ENCODE results near the gene ARV1.
"Not testable (repeated sequence)": the region's sequence is repeated elsewhere in the genome, so short reads cannot be mapped to it uniquely, and the experiment has no call there.

Gene ARV1

GRCh38 chr1:231019711-231020110, 40.8 kb downstream of the ARV1 start:
- no peak for DNase-seq (ENCODE audit: low read depth, low spot score)

DNA sequence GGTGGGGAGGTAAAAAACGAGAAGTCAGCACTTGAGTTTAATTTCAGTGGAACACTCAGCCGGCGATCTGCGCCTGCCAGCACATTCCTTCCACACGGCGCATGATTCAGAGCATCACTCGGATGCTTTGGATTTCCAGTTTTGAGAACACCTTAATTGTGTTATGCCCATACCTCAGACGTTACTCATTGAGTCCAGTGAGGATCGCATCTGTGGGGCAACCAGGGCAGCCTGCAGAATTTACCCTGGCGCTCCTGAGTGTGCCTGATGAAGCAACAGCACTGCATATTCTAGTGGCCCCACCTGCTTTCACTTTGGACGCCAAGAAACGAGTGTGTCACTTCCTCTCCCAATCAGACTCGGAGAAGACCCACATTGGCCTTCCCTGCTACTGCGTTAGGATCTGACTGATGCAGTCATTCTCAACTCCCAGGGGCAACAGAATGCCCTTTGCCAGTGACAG, 41.3 kb downstream of the ARV1 start:
- DNase-seq (ENCODE audit: low read depth, low spot score) = no peak

DNA sequence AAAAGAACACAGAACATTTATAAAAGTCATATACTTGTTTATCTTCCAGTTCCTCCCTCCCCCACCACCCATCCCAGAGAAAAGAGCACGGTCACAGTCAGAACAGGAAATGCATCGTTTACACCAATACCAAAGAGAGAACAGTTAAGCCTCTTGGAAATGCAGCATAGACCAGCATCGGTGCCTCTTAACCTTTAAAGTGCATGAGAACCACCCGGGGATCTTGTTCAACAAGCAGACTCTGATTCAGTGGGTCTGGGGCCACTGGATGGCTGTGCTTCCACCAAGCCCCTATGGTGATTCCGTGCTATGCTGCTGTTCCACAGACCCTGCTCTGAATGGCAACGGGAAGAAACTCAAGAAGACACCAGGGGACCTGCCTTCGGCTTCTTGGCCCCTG, 41.9 kb downstream of the ARV1 start:
- DNase-seq (ENCODE audit: low read depth, low spot score) = no peak

GRCh38 chr1:231021540-231022031, 42.7 kb downstream of the ARV1 start:
- no peak for DNase-seq (ENCODE audit: low read depth, low spot score)

DNA sequence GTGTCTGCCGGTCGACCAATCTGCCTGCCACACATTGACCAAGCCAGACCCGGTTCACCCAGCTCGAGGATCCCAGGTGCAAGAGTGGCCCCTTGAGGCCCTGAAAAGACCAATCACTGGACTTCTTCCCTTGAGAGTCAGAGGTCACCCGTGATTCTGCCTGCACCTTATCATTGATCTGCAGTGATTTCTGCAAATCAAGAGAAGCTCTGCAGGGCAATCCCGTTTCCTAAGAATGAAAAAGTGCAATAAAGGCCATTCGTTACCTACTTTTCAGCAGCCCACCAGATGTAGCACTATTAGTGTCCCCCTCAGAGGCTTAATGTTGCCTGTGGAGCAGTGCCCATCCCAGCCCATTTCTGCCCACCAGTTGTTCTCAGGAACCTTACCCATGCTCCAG, 43.6 kb downstream of the ARV1 start:
- not testable (repeated sequence) for DNase-seq (ENCODE audit: low read depth, low spot score)

GRCh38 chr1:231023150-231023549, 44.3 kb downstream of the ARV1 start:
- DNase-seq (ENCODE audit: low read depth, low spot score) = no peak

DNA sequence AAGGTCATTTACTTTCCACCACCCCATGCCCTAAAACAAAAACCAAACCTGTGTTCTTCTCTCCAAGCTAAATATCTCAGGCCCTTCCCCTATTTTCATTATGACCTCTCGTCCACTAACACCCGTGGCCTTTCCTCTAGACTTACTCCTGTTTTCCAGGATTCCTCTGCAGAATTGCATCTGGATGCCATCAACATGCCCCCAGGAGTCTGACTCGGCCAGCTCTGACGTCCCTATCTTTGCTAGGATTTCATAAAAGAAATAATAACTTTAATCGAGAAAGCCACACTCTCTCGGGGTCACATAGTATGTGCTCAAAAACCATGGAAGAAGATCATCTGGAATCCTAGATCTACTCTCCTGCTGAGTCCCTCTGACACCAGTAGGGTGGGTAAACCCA, 47.7 kb downstream of the ARV1 start:
- no peak for DNase-seq (ENCODE audit: low read depth, low spot score)

DNA sequence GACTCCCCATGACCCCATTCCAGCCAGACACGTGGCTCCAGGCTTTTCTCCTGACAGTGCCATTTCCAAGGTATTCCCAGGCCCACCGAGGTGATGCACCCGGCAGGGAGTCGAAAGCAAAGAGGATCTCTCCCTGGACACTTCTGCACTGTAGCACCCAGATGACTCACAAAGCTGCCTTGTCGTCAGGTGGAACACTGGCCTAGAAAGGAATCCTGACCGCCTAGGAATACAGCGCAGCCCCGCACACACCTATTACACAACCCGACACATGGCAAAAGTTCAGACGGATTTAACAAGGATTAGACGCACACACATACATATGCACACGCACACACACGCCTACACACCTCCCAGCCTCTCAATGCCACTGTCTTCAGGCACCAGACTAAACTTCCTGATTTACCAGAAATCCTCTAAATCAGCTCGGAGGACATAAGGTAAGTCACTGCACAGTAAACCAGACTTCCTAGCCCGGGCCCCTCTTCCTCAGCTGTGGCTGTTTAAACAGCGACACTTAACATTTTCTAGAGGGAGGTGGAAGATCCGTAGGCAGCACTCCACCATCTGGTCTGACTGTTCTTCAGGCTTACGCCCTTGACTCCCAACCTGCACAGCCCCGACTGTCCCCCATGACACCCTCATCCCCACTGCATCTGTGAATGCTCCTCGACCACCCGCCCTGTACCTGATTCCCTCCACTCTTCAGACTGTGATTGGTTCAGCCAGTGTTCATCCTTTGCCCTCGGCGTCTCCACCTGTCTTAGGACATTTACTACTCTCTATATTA, 48.4 kb downstream of the ARV1 start:
- no peak for DNase-seq (ENCODE audit: low read depth, low spot score)

DNA sequence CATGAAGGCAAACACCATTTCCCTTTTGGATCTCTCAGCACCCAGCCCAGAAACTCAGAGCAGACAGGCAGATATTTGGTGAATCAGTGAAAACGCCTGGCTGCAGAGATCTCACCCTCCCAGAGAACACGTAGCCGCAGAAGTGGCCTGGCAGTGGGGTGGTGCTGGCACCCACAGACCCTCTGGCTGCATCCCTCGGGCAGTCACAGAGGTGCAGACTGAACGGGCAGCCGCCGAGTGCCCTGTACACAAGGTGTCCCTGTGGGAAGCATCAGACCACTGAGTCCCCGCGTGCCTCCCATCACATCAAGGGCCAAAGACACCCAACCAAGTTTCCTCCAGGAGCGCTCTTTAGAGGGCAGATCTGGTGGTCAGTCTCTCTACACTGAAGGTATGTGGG, 49.1 kb downstream of the ARV1 start:
- DNase-seq (ENCODE audit: low read depth, low spot score) = no peak

DNA sequence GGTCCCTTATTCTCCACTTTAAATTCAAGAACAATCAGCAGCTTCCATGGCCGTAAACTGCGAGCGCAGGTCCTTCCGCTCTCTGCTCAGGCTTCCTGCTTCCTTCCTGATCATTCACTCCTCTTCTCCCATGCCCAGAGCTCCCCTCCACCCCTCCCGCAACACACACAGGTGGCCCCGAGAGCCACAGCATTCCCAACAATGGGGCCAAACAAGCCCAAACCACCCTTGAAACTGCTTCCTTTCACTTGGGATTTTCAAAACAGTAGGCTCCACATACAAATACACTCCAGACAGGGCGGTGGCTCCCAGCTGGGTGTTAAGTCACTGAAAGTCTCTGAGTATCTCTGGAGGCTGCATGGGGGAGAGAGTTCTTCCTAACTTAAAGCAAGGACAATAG, 49.8 kb downstream of the ARV1 start:
- no peak for DNase-seq (ENCODE audit: low read depth, low spot score)

DNA sequence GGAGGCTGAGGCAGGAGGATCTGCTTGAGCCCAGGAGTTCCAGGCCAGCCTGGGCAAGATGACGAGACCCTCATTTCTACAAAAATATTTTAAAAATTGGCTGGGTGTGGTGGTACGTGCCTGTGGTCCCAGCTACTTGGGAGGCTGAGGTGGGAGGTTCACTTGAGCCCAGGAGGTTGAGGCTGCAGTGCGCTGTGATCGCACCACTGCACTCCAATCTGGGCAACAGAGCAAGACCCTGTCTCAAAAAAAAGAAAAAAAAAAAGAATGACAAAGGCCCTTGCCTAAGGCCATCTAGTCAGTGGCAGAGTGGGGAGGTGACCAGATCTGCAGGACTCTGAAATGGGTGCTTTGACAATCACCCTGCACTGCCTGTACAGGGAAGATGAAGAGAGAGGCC, 50.4 kb downstream of the ARV1 start:
- DNase-seq (ENCODE audit: low read depth, low spot score) = not testable (repeated sequence)

- DNase-seq (ENCODE audit: low read depth, low spot score) = no peak
These were observed 50.9 kb downstream of the ARV1 start for GRCh38 chr1:231029841-231030240.

- no peak for DNase-seq (ENCODE audit: low read depth, low spot score)
These were observed 54.1 kb downstream of the ARV1 start for GRCh38 chr1:231032963-231033362.

GRCh38 chr1:231035799-231036198, 56.9 kb downstream of the ARV1 start:
- no peak for DNase-seq (ENCODE audit: low read depth, low spot score)

DNA sequence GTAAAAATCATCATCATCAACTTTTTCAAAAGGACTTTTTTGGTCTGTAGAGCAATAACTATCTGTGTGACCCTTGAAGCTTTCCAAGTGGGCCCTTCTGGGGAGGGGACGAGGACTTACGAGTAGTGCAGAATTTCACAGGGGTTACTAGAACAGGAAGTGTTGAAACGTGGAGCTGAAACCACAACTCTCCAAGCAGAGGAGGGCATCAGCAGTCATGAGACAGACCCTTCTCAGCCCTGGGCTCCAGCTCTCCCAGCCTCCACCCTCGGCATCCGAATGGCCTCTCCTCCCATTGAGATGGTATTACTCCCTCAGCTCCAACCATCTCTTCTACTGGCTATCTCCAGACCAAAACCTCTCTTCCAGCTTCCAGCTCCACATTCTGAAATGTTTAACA, 57.5 kb downstream of the ARV1 start:
- no peak for DNase-seq (ENCODE audit: low read depth, low spot score)

- no peak for DNase-seq (ENCODE audit: low read depth, low spot score)
These were observed 59.0 kb downstream of the ARV1 start for GRCh38 chr1:231037585-231038517.

DNA sequence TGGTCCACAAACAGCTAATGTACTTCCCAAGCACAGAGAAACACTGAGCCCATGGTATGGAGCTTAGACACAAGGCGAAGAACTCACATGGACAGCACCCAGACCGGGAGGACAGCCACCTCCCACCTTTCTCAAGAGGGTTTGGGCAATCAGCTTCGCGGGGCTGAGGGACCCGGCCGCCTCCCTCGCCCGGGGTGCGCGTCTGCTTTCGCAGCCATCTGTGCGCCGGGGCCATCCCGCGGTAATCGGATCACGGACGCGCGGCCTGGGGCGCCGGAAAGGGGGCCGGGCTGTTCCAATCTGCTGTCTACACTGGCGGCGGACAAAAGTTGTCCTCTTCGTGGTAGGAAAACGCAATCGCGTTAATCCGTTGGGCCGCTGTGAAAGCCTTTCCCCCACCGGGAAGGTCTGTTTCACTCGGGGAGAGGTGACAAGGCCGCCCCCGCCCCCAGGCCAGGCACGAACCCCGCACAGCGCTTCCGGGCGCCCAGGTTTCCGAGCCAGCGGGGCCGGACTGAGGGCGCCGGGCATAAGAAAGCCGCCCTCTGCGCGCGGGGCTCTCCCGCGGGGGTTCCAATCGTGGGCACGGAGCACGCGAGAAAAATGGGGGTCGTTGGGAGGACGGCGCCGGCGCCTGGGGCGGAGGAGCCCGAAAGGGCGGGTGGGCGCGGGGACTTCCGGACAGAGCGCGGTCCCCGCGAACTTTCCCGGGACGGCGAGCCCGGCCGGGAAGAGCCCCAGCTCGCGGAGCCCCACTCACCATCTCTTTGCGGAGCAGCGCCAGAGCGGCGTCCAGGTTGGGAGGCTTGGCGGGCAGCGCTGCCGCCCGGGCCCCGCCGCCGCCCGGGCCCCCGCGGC, 60.5 kb downstream of the ARV1 start:
- no peak for DNase-seq (ENCODE audit: low read depth, low spot score)

DNA sequence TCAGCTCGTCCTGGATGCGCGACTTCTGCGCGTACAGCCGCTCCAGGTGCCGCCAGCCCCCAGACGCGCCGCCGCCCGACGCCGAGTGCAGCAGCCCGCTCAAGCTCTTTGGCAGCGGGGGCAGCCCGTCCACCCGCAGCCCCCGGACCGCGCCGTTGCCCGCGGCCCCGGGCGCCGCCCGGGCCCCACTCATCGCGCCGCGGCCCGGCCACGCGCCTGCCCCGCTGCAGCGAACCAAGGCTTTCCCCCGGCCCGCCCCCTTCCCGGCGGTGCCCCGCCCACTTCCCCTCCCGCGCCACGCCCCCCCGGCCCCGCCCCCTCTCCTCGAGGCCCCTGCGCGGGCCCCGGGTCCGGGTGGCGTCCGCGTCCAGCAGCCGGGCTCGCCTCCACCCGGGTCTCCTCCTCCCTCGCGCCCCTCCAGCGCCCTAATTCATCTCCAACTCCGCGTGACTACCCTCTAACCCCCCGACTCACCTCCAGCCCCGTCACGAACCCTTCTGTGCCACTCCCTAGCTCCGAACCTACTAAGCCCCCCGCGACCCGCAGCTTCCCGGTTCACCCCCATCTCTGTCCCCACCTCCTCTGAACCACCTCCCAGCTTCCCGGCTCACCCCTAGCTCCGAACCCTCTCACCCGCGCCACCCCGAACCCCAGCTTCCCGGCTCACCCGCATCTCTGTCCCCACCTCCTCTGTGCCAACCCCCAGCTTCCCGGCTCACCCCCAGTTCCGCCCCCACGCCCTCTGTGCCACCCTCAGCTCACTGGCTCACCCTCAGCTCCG, 61.3 kb downstream of the ARV1 start, which contains the start of gene FAM89A:
TSS of gene FAM89A (minus strand) at position 236 of the 781 bp plus-strand sequence. CDS start at position 193, 43 bp downstream.
- no peak for DNase-seq (ENCODE audit: low read depth, low spot score)

GRCh38 chr1:231040800-231041718, 62.2 kb downstream of the ARV1 start:
- no peak for DNase-seq (ENCODE audit: low read depth, low spot score)
